GM19372 (cell line): ENCODE measurements around the gene MZB1.
A peak's percentile ranks its signal among the peaks of the same experiment; 100 is the strongest.
"Not testable (repeated sequence)": the region's sequence is repeated elsewhere in the genome, so short reads cannot be mapped to it uniquely, and the experiment has no call there.

Experiments used
- ATAC-seq: cut with Tn5 transposase; IDR thresholded peaks from one replicate; pipeline ENCODE4 v1.9.1; 2021; ENCODE audit warnings: mild to moderate bottlenecking, low read depth, moderate library complexity; ENCODE audit not compliant: unreplicated experiment

MZB1 gene

DNA sequence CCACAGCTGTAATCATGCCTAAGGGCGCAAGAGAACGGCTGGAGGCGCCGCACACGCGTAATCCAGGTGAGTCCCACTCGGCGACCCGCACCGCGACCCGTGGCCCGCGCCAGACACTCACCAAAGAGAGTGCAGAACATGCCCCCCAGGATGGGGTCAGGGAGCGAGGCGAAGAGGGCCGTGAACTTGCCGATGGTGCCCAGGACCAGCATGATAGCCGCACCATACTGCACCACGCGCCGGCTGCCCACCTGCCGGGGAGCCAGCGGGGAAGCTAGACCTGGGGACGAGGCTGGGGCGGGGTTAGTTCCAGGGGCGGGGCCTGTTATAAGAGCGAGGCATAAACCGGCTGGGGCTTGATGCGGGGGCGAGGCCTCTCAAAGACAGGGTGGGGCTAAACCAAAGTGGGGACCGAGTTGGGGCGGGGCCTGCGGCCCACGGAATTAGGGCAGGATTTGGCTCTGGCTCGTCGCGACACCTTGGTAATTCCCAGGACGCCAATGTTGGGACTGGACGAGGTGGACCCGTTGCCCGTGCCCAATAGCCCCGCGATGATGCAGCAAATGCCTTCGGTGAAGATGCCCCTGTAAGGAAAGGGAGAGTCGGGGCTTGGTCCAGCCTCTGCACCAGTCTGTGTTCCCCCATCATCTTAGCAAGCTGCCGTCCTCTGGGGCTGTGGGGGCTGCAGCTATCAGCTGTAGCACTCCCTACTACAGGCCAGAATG is 11.4 kb downstream of the MZB1 start:
- no peak for ATAC-seq

DNA sequence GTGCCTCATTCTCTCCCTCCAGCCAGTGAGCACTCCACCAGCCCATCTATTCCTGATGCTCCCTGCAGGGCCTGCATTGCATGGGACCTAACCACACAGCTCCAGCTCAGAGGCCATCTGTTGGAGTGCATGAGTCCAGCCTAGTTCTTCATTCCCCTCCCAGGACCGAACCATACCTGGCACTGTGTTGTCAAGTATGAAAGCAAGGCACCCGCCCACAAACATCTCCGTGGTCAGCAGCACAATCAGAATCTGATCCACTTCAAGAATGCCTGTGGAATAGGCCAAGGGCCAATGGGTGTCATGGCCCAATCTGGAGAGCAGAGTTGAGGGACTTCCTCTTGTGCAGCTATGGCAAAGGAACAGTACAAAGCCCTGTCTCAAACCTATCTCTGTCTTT is 12.5 kb downstream of the MZB1 start:
- ATAC-seq, result no peak

DNA sequence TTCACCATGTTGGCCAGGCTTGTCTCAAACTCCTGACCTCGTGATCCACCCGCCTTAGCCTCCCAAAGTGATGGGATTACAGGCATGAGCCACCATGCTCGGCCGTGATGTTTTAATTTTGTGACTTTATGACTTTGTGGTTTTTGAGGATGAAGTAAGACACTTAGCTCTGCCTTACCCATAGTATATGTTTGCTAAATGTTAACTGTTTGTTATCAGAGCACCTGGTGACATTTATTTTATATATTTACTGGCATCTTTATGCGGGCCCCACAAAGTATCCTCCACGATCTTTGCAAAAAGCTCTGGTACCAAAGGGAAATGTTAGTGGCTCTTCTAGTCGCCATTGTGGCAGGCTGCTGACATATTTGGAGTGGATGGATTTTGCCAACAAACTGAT is 13.3 kb downstream of the MZB1 start:
- no peak for ATAC-seq

GRCh38 chr5:139374909-139375308 is 14.8 kb downstream of the MZB1 start:
- ATAC-seq, result no peak

DNA sequence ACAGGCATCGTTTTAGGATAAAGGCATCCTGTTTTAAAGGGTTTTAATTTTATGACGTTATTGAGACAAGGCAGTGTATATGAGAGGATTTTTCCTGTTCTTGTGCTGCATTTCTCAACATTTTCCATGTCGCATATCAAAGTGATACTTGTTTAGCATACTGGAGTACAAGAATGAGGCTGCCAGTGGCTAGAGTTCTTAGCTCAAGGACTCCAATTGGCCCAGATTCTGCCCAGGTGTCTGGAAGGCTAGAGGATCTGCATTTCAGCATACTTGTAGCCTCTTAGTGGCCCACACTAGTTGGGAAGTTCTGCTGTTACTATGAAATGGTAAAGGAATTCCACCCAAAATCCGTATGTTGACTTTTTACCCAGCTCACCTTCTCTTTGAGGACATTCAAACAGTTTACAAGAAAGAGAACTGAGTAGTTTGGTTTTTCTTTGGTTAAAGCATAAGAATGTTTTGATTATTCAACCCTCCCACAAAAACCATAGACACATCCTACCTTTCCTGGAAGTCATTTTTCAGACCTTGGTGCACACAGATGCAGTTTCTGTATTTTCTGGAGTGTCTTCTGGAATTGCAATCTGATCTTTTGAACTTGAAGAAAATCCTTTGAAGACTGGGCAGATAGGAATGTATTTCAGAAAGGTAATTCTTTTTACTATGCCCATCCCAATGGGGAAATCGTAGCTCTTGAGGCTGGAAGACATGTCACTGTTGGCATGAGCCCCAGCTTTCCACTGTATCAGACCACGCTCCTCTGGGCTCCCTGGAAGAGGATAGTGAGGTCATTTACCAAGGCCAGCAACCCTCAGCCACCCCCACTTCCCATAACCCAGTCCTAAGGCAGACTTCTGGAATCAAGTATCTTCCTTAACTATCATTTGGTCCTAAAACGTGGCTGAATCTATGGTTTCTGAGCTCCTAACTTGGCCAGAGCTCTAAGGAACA is 18.0 kb downstream of the MZB1 start:
- no peak for ATAC-seq

DNA sequence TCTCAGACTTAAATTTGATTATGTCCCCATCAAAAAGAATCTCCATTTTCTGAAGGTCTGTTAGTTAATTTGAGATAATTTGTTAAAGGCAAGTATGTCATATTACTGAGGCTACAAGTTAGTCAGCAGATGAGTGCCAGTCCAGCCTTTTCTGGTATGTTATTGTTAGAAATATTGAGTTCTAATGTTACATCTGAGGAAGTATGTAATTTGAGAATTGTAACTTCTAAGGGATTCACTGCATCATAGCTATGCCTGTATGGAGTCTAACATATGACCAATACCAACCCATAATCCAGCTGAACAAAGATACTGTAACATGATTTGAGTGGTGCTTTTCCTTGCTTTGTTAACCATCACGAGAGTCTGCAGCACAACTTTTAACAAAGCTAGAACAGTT is 20.5 kb downstream of the MZB1 start:
- ATAC-seq, result no peak

- no peak for ATAC-seq
Measured at GRCh38 chr5:139368613-139369012, 21.1 kb downstream of the MZB1 start.

- no peak for ATAC-seq
Measured at GRCh38 chr5:139364466-139364865, 25.2 kb downstream of the MZB1 start.

DNA sequence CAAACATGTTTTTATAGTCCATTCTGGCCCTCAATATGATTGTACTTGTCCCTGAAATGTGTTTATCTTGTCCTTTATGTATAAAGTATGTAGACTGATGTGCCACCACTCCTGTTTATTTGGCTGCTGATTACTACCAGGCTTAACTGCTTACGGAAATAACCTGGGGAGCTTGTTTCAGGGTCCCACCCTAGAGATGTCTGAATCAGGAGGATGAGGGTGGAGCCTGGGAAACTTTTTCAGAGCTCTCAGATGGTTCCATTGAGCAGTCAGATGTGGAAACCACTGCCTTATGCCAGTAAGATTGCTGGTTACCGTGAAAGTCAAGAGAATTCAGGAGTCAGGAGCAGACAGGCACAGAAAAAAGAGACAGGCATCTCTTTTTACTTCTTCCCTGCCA is 25.8 kb downstream of the MZB1 start:
- ATAC-seq, result no peak

DNA sequence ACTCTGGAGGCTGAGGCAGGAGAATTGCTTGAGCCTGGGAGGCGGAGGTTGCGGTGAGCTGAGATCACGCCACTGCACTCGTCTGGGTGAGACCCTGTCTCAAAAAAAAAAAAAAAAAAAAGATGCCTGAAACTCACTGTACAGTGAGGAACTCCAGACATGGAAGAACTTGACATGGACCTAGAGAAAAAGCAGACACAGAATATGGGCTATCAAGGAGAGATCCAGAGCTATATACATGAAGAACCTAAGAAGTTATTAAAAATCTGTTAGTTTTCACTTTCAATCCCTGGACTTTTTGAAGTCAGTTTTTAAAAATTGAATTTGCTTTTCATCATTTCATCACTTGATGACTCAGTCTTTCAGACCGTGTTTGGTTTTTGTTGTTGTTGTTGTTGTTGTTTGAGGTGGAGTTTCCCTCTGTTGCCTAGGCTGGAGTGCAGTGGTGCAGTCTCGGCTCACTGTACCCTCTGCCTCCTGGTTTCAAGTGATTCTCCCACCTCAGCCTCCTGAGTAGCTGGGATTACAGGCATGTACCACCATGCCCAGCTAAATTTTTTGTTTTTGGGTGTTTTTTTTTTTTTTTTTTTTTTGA is 27.8 kb downstream of the MZB1 start:
- ATAC-seq, result no peak

DNA sequence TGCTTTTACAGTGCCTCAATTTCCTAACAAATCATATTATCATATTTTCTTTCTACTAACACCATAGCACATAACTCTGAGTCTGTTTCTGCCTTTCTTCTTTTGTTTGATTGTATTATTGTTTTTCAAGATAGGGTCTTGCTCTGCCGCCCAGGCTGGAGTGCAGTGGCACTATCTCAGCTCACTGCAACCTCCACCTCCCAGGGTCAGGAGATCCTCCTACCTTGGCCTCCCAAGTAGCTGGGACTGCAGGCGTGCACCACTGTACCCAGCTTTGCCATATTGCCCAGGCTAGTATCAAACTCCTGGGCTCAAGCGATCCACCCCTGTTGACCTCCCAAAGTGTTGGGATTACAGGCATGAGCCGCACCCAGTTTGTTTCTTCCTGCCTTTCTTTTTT is 29.3 kb downstream of the MZB1 start:
- no peak for ATAC-seq

DNA sequence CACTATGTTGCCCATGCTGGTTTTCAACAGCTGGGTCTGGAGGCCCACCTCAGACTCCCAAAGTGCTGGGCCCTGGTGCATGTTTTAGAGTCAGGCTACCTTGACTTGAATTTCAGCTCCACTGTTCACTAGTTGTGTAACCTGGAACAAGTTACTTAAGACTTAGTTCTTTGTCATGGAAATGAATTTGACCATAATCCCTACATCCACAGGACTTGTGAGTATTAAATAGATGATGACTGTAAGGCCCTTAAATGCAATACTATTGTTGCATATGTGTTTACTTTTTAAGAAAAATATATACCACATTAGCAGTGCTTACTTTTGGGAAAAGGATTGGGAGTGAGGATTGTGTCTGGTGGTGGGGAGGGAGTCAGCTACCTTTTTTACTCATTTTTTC is 31.6 kb downstream of the MZB1 start:
- ATAC-seq, result no peak

- ATAC-seq, result not testable (repeated sequence)
Measured at GRCh38 chr5:139355900-139356299, 33.8 kb downstream of the MZB1 start.

DNA sequence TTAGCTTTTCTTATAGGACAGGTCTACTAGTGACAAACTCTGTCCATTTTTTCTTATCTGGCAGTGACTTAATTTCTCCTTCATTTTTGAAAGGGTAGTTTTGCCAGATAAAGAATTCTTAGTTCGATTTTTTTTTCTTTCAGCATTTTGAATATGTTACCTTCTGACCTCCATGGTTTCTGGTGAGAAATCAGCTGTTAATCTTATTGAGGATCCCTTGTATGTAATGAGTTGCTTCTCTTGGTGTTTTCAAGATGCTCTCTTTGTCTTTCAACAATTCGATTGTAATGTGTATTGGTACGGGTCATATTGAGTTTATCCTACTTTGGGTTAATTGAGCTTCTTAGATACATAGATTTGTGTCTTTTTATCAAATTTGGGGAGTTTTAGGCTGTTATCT is 35.5 kb downstream of the MZB1 start:
- no peak for ATAC-seq

DNA sequence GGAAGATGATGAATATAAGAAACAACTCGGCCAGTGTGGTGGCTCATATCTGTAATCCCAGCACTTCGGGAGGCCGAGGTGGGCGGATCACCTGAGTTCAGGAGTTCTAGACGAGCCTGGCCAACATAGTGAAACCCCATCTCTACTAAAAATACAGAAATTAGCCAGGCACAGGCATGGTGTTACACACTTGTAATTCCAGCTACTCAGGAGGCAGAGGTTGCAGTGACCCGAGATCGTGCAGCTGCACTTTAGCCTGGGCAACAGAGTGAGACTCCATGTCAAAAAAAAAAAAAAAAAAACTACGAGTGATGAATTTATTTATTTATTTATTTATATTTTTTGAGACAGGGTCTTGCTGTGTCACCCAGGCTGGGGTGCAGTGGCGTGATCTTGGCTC is 41.9 kb downstream of the MZB1 start:
- ATAC-seq, result not testable (repeated sequence)

GRCh38 chr5:139345442-139345841 is 44.3 kb downstream of the MZB1 start:
- not testable (repeated sequence) for ATAC-seq

DNA sequence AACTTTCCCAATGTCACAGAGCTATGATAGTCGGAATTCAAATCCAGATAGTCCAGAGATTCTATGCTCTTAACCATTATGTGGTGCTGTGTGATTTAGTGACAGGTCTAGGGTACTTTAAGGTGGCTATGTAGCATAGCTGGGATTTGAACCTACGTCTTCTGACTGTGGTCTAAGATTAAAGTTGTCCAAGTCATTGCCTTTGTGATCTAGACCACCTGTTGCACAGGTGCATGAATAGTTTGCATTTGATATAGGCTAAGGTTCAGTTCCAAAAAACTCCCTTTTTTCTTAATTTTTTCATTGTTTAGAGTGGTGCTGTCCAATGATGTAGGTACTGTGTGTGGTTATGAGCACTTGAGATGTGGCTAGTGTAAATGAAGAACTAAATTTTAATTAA is 45.5 kb downstream of the MZB1 start:
- ATAC-seq, result no peak

GRCh38 chr5:139343476-139343875 is 46.2 kb downstream of the MZB1 start:
- no peak for ATAC-seq

GRCh38 chr5:139342423-139342723 is 47.3 kb downstream of the MZB1 start:
- peak; percentile 49 for ATAC-seq

- peak; percentile 91 for ATAC-seq
Measured at GRCh38 chr5:139341689-139342422, 47.9 kb downstream of the MZB1 start, which contains the start of gene PAIP2. Gene PAIP2 (plus strand): TSS chr5:139341854. CDS start chr5:139363785, 21,931 bp downstream.

DNA sequence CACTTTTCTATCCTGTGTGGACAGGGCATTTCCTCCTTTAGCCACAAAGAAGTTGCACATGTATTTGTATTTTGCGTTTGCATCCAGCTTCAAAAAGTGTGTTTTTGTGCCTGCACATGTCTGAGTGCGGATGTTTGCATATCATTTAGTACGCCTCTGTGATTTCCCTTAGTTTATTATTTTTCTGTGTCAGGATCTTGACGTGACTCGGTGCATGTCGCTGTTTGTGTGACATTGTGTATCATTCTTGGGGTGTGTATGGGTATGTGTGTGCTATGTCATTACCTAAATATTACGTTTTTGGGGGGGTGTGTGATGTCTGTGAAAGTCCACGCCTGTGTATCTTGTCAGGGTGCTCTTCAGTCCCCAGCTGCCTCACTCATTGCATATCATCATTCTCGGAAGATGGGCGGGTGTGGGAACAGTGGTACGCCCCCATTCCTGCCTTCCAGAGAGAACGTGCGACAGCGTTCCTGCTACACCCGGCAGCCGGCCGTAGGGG is 48.5 kb downstream of the MZB1 start:
- no peak for ATAC-seq
